Epidermal melanocyte (primary cell): ENCODE measurements around the gene CHN2.
"Not testable (repeated sequence)": the region's sequence is repeated elsewhere in the genome, so short reads cannot be mapped to it uniquely, and the experiment has no call there.

Experiments used
- DNase-seq: peaks from one replicate; pipeline ENCODE4 v3.0.0; 2011; ENCODE audit warnings: low spot score; ENCODE audit not compliant: insufficient read length

Gene CHN2

DNA sequence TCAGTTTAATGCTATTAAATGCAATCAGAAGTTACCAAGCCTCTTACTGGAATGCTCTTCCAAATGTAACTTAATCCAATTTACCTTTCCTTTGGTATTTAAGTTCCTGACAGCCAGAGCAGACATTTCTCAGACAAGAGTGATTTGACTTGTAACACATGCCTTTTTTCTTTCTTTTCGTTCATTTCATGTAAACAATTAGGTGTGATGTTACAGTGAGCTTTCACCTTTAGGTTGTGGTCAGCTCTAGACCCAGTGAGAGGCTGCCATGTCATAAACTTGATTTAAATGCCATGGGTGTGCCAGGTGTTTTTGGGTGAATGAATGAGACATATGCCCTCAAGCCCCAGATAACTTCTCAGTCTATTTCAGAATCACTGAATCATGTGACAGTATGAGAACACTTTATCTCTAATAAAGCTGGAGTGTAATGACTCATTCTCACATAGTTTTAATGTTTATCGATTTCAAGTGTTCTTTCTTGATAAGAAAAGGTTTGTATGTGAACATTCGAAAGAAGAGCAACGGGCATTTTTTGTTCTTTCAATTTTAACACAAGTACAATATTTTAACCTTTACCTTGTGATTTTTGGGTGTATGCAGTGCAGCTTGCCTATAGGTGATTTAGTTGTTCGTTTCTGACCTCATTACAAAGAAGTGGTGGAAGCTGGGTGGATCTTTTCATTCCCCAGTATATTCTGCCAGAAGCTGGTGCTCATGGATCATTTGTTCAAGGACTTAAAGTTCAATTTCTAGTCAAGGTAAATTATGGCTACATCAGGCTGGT is 61.5 kb downstream of the CHN2 start:
- DNase-seq, result no peak

DNA sequence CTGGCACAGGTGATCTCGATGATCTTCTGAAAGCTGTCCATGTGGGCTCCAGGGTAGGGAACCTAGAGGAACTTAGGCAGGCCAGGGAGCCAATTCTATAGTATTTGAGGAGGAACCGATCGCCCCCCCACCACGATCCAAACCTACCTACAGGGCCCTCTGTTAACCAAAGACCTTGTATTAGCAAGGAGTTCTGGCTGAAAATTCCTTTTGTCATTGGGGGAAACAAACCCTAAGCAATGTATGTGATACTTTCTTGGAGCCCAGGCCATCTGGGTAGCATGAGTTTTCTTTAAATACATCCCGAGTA is 62.1 kb downstream of the CHN2 start:
- no peak for DNase-seq

DNA sequence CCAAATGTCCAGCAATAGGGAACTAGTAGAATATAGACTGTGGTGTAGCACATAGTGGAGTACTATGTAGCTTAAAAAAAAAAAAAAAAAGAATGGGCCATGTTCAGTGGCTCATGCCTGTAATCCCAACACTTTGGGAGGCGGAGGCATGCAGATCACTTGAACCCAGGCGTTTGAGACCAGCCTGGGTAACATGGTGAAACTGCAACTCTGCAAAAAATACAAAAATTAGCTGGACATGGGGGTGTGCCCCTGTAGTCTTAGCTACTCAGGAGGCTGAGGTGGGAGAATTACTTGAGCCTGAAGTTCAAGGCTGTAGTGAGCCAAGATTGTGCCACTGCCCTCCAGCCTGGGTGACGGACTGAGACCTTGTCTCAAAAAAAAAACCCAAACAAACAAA is 64.4 kb downstream of the CHN2 start:
- no peak for DNase-seq

DNA sequence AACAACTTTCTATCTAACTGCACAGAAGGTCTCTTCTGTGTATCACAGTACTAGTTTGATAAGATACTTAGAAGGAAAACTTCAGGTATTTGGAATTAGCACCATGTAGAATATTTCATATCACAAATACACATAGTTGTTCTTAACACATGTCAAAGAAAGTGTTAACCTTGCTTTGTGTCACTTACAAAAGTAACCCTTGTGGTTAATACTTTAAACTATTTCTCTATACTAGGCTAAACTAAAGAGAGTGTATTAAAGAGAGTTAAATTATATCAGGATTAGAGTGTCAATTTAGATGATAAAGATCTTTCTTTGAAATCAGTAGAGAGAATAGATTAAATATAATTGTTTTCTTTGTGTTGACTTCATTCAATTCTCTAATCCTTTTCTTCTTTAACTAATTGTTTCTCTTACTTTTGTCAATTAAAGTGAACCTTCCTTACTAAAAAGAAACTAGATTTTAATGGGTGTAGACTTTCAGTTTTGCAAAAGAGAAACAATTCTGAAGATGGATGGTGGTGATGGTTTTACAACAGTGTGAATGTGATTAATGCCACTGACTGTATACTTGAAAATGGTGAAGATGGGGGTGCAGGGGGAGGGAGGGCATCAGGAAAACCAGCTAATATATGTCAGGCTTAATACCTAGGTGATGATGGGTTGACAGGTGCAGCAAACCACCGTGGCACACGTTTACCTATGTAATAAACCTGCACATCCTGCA is 67.8 kb downstream of the CHN2 start:
- DNase-seq, result no peak

DNA sequence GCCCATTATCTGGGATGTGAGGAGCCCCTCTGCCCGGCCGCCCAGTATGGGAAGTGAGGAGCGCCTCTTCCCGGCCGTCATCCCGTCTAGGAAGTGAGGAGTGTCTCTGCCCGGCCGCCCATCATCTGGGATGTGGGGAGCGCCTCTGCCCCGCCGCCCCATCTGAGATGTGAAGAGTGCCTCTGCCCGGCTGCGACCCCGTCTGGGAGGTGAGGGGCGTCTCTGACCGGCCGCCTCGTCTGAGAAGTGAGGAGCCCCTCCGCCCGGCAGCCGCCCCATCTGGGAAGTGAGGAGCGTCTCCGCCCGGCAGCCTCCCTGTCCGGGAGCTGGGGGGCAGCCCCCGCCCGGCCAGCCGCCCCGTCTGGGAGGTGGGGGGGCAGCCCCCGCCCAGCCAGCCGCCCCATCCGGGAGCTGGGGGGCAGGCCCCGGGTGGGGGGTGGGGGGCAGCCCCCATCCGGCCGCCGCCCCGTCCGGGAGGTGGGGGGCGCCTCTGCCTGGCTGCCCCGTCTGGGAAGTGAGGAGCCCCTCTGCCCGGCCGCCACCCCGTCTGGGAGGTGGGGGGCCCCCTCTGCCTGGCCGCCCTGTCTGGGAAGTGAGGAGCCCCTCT is 69.1 kb downstream of the CHN2 start:
- not testable (repeated sequence) for DNase-seq

DNA sequence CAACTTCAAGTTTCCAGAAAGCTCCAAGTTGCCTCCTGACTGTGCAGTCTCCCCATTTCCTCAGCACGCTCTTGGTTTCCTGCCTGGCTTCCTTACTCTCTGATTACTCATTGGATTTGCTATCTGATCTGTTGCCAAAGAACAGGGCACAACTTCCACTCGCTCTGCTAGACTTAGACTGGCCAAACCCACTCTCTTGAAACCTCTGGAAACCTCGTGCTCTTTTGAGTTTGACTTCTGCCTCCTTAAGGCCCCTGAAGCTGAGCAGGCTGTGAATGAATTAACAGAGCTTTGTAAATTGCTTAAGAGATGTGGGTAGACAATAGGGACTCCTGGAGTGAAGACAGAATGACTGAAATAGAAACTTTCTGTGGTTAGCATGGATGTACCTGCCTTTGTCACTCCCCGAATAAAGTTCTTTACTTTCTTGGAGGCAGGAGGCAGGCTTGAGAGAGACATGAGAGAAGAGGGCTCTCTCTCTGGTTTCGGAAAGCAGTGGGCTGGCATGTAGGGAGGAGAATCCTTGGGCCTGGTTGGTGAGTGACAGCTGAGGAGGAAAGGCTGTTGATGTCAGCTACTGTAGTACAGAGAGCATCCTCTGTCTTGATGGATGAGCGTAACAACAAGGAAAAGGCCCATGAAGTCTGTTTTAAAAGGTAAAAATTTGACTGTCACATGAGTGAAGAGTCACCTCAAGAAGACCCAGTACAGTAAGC is 70.8 kb downstream of the CHN2 start:
- DNase-seq, result no peak

DNA sequence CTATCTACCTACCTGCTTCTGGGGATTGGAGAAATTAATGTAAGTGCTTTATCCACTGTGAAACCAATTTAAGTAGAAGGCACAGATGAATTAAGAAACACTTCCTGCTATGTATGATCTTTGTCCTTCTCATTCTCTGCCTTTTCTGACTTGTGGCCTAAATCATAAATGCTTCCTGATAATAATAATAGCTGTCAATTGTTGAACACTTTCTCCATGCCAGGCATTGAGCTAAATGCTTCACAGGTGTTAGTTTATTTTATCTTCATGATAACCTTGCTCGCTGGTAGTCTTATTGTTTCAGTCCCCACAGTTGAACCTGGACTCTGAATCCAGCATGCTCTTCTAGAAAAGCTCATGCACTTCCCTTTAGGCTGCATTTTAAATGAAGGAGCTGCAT is 75.4 kb downstream of the CHN2 start:
- no peak for DNase-seq

DNA sequence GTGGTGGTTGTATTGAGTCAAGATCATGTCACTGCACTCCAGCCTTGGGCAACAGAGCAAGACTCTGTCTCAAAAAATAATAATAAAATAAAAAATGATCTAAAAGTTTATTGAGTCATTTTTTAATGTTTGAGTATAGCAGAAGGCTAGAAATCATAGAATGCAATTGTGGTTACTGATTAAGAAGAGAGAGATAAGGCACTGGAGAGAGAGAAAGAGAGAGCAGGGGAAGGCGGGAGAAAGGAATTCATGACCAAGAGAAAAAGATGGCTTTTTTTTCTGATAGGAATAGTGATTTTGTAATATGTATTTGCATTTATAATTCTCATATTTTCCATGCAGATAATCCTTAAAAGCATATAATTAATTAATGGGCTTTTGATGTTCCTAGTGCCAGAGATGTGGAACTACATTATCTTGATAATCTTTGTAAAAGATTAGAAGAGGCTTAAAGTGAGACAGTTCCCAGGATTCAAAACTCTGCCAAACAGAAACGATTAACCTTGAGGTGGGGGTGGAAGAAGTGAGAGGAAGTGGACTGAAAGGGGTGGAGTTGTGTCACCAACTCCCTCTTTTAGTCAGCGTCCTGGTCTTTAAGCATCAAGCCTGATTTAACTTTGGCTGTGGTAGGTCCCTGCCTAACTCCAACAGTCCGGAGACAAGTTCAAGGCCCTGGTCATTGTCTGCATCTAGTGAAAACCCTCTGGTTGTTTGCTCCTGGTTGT is 76.2 kb downstream of the CHN2 start:
- no peak for DNase-seq

DNA sequence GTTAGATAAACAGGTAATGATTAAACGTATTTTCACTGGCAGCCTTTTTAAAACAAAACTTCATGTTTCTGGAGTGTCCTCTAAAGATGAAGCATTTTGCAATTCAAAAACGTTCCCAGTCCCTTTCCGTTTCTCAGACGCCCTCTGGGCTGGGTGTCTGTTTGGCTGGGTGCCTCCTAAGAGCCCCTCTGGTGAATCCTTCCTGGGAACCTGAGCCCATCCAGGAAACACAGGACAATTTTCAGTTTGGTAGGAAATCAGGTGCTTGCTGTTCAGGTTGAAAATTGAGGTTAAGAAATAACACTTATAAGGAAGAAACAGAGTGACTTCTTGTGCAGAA is 76.7 kb downstream of the CHN2 start:
- no peak for DNase-seq

DNA sequence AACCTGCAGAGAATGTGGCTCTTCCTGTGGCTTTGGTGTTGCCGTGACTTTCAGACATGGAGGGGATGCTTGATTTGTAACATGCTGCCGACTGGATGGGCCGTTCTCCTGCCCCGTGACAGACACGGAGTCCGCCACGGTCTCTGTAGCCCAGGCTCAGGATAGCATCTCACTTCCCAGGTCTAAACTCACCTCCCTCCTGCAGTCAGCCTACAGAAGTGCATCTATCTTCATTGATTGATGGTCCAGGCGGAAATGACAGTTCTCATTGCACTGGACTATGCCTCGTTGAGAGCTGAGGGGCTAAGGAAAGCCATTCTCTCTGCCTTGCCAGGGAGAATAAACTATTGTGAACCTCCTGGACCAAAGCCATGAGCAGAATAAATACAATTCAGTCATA is 77.5 kb downstream of the CHN2 start:
- no peak for DNase-seq

DNA sequence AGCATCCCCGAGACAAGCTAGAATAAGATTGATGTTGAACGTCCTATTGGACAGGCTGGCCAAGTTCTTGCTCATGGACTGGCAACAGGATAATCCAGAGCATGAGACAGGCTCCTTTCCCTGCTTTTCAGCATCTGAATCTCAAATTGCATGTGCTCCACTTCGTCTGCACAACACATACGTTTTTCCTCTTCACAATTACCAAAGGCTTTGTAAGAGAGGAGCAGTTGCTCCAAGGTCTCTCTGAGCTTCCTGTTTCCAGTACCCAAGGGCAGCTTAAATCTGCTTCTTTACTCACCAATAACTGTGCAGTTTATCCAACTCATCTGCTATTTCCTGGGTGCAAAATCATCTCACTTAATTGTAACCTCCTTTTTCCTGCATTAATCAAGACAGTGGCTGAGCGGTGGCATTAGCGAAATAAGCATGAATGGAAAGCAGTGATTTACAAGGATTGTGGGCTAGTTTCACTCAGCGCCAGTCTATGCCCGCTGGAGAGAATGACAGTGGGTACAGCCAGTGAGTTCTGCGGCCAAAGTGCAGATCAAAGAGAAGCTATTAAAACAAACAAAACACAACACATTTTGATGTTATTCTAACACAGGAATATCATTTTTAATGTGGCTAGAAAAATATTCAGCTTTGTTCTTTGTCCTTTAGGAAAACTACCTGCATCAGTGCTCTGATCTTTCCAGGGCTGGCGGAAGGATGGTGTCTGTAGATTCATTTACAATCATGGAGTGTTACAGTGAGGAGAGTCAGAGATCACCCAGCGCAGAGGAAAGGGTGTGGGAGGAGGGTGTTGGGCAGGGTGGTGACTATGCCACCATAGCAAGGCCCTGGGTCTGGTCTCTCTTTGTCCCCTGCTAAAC is 79.8 kb downstream of the CHN2 start:
- DNase-seq, result peak; percentile 26

DNA sequence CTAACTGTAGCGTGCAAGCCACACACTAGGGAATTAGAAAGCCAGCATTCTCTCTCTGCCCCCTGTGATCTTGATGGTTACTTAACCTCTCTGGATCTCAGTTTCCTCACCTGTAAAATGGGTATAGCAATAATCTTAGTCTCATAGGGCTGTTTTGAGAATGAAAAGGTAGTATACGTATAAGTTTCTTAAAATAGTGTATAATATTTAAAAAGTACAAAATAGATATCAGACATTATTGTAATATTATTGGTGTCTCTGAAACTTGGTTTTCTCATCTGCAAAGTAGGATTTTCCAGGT is 80.4 kb downstream of the CHN2 start:
- no peak for DNase-seq

DNA sequence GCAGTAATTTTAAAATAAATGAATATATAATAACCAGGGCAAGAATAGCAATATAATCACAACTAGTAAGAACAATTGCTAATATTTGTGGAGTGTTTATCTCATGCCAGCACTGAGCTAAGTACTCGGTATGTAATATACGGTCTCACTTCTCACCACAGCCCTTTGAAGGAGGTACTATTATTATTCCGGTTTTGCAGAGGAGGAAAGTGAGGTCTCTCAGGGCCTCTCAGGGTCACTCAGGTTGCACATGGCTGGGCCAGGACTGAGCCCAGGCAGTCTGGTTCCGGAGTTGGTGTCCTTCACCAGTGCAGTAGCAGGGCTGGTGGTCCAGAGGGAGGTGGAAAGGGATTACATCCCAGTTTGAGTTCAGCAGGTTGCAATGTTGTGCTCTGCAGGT is 80.9 kb downstream of the CHN2 start:
- no peak for DNase-seq

DNA sequence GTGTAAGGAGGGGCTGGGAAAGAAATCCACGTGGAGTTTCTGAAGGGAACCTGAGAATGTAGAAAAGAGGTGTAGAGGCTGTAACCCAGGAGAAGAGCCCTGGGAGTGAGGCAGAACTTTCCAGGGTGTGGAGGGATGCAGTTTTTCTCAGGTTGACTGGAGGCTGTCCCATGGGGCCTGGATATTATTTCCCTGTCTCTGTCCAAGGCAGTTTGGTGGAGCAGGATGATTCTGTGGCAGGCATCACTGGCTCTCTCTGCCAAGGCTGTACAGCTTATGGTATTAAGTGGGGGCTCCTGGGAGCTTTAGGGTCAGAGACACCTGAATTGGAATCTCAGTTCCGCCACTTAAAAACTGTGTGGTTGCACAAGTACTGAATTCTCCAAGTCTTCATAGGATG is 81.6 kb downstream of the CHN2 start:
- no peak for DNase-seq

DNA sequence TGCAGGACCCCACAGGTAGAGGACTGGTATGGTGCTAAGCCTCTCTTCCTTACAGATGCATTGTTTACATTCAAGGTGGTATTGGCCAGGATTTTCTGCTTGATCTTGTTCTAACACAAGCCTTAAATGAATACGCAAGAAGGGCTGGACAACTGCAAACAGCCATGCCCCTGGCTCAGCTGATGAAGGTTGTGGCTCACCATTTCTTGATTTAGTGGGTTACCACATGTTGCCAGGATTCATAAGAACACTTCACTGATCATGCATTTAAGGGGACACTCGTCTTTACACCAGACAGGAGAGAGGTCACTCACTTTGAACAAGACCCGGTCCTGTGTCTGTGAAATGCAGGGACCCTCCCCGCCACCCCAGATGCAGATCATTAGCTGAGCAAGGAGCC is 82.2 kb downstream of the CHN2 start:
- DNase-seq, result no peak

DNA sequence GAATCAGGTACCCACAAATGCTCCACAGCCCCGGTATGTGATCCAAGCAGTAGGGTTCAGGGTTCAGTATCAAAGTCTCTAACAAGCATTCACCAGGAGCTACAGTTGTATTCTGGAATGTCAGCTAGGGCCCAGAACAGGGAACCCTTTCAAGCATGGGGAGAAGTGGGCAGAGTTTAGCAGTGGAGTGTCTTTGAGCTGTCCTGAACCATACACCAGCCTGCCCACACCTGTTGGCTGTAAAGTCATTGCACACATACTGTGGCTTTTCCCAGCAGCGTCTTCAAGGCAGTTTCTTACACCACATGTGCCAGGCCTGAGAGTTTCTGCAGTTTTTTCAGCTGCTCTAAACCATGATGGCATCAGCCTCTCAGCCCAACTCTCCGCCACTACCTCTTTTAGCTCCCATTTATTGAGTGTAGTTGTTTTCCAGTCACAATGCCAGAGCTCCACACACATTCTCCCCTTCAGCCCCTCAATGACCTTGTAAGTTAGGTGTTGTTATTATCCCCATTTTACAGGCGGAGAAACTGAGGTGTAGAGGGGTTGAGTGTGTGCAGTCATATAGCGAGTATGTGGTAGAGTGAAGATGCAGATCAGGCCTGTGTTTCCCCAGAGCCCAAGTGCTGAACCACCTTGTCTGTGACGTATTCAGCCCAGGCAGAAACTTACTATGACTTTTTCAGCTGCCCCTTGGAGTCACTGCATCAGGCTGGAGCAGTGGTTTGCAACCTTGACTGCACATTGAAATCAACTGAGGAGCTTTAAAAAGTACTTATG is 83.1 kb downstream of the CHN2 start:
- no peak for DNase-seq

DNA sequence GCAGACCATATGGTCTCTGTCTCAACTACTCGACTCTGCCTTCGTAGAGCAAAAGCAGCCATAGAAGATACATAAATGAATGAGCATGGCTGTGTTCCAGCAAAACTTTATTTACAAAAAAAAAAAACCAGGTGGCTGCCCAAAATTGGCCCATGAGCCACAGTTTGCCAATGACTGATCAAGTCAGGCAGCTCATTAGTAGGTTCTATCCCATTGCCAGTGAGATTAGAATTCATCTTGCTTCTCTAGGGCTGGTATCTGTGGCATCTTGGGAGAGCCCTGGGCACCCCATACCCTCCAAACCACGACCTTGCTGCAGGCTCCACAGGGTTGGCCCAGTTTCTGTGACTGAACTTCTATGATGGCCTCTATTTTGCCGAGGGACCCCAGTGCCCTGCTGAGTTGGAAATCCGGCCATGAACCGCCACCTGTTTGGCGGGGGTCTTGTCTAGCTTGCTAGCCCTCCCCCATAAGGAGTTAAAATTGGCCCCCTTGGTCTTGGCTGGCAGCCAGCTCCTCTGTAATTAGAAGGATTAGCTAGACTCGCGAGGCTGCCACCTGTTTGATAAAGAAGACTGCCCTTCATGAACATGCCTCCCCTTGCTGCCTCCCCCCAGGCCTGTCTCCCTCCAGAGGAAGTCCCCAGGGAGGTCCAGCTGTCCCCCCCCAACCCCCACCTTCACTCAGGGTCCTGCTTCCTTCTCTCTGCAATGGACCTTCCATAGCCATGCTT is 83.9 kb downstream of the CHN2 start:
- DNase-seq, result no peak

DNA sequence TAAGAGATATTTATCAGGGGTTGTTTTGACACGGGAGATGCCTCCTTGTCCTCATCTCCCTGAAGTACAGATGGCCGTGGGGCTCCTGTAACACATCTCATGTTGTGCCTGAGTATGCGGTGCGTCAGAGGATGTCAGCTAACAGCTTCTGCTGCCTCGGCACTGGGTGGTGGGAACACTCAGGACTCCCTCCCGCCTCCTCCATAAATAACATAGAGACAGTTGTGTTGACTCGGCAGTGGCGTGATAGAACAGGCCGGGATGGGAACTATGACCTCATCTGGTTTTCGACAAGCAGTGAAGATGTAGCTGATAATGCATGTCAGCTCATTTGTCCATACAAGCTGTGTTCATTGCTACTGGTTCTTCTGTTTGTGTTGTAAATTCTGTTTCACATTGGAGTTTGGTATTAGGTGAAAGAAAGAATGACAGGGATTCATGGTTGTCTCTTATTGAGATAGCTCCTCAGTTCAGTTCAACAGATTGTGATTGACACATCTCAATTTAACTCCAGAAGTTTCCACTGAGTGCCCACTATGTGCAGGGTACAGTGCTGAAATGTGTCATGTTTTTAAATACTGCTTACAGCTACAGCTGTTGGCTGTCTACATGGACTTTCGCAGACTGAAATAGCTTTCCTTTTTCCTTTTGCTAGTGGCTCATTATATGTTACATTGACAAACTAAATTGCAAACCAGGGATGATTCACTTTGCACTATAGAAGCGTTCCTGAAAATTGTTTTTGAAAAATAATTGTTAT is 87.4 kb downstream of the CHN2 start:
- no peak for DNase-seq
